GM12891 (cell line): ENCODE results near the gene FCHO1.

Source experiments
- PAX5 ChIP-seq: IDR thresholded peaks from 2 replicates; pipeline ENCODE4 v1.6.1; 2011; ENCODE audit warnings: low read length, moderate library complexity, mild to moderate bottlenecking; ENCODE audit not compliant: insufficient read depth, severe bottlenecking
- POLR2A ChIP-seq: IDR thresholded peaks from 2 replicates; pipeline ENCODE4 v1.6.1; 2011; ENCODE audit warnings: low read depth, low read length, control low read depth
- POLR2AphosphoS5 ChIP-seq: IDR thresholded peaks from 2 replicates; pipeline ENCODE4 v1.6.1; 2011; ENCODE audit warnings: low read depth, low read length, control low read depth
- POU2F2 ChIP-seq: IDR thresholded peaks from 2 replicates; pipeline ENCODE4 v1.6.1; 2011; ENCODE audit warnings: low read depth, mild to moderate bottlenecking, control low read depth, low read length, moderate library complexity
- SPI1 ChIP-seq: IDR thresholded peaks from 2 replicates; pipeline ENCODE4 v1.6.1; 2011; ENCODE audit warnings: low read depth, low read length, control low read depth
- TAF1 ChIP-seq: IDR thresholded peaks from 2 replicates; pipeline ENCODE4 v1.6.1; 2011; ENCODE audit warnings: low read depth, low read length, control low read depth

- TF ChIP-seq POU2F2 (no peak), POLR2A (no peak), POLR2AphosphoS5 (no peak), TAF1 (no peak), SPI1 (no peak), PAX5 (no peak)
These were observed 43.6 kb downstream of the FCHO1 start, which contains the start of gene B3GNT3 for GRCh38 chr19:17794731-17795494.
